IPS DF 6.9 (cell line): ENCODE measurements around the gene CMTM1.

ENCODE experiments used
- DNase-seq: peaks from one replicate; pipeline ENCODE4 v3.0.0-alpha.2; 2013; ENCODE audit warnings: low read depth, low spot score
- H3K27ac ChIP-seq: one replicate; pipeline ENCODE4 v1.5.1; 2013; ENCODE audit warnings: low read length, control low read depth
- H3K27me3 ChIP-seq: 2 replicates; pipeline ENCODE4 v1.6.1; 2013; ENCODE audit warnings: mild to moderate bottlenecking, low read length; ENCODE audit not compliant: control insufficient read depth, insufficient read depth
- H3K36me3 ChIP-seq: 2 replicates; pipeline ENCODE4 v1.6.1; 2013; ENCODE audit warnings: low read length; ENCODE audit not compliant: control insufficient read depth, insufficient read depth
- H3K4me1 ChIP-seq: 2 replicates; pipeline ENCODE4 v1.6.1; 2013; ENCODE audit warnings: low read length; ENCODE audit not compliant: control insufficient read depth, insufficient read depth
- H3K4me3 ChIP-seq: 2 replicates; pipeline ENCODE4 v1.5.1; 2013; ENCODE audit warnings: mild to moderate bottlenecking, low read length
- H3K9me3 ChIP-seq: 2 replicates; pipeline ENCODE4 v1.6.1; 2013; ENCODE audit warnings: low read length, inconsistent platforms; ENCODE audit not compliant: control insufficient read depth, insufficient read depth
- WGBS: extraction: QIAGEN DNeasy Blood & Tissue Kit; methylation state at CpG from one replicate; pipeline ENCODE4 v1.1.7; 2013; ENCODE audit warnings: mixed read lengths, missing lambda C conversion rate; ENCODE audit not compliant: insufficient read length, insufficient coverage; 5-methylcytosine and 5-hydroxymethylcytosine counted together

CMTM1 gene

DNA sequence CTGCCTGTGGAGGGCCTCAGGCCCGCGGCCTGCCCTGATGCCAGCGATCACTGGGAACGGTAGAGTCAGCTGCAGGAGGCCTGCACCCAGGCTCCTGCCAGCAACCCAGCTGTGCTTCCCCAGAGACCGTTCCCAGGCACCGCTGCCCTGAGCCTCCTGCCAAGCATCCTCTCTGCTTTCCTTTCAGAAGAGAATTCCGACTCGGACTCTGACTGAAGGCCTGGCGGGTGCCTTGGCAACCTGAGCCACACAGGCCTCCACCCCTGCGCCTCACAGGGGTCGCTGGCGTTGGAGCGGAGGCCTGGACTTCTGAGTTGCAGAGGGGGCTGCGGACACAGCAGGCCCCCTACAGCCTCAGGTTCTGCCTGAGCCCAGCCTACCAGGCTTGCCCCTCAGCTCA is 46.2 kb downstream of the CMTM1 start:
- Histone ChIP-seq H3K27me3 (no peaks in the 10 kb centered on the region), H3K4me1 (peaks cover 6% of the 10 kb centered on the region), H3K27ac (no peak overlapping the region), H3K4me3 (no peak overlapping the region), H3K36me3 (peaks cover 20% of the 10 kb centered on the region; the same call in 1 of the 2 replicates), H3K9me3 (no peaks in the 10 kb centered on the region)
- no peak for DNase-seq
- WGBS: no CpG with 5 or more reads among the region's 14 CpGs

DNA sequence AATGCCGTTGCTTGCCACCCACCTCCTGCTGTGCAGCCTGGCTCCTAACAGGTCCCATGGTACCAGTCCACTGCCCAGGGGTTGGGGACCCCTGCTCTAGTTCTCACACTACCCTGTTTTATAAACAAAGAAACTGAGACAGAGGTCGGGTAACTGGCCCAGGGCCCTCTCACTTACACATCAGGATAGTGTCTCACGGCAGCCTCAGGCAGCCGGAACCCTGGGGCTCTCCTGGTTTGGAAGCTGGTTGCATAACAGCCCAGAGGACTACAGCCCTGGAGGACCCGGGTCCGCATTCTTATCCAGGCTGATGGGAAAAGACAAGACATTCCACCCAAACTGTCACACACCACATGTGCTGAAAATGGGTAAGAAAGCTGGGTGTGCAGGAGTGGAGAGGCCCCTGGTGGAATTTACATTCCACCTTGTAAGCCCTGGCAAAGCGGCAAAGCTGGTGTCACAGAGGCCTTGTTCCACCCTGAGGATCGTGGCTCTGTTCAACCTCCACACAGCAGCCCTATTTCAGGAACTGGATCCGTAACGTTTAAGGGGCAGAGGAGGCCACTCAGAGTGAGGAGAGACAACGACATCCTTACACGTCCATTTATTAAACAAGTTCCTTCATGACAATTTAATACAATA is 48.0 kb downstream of the CMTM1 start:
- Histone ChIP-seq H3K27ac (no peak overlapping the region), H3K4me1 (peaks cover 7% of the 10 kb centered on the region), H3K27me3 (no peaks in the 10 kb centered on the region), H3K36me3 (peaks cover 17% of the 10 kb centered on the region; the same call in 1 of the 2 replicates), H3K9me3 (no peaks in the 10 kb centered on the region), H3K4me3 (no peak overlapping the region)
- WGBS: no CpG with 5 or more reads among the region's 12 CpGs
- DNase-seq: no peak

DNA sequence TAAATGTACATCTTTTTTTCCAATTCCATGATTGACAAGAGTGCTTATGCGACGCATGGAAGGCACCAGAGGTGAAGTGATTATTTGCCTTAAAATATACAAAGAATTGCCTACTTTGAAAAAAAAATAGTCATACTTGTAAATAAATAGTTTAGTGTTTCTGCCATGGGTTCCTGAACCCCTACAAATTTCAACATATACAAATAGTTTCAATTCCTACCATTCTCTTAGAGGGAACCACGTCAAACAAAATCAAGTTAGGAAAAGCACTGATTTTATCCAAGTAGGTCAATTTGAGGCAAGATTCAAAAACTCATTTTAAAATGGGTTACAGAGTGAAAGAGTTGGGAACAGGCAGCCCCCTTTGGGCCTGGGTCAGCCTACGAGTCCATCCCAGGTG is 49.9 kb downstream of the CMTM1 start:
- Histone ChIP-seq H3K9me3 (no peaks in the 10 kb centered on the region), H3K4me3 (no peak overlapping the region), H3K4me1 (peaks cover 7% of the 10 kb centered on the region), H3K36me3 (0 out of 2 replicates have a peak, but pooled peaks cover 7% of the 10 kb centered on the region), H3K27me3 (no peaks in the 10 kb centered on the region), H3K27ac (no peak overlapping the region)
- no CpG with 5 or more reads among the region's 4 CpGs for whole genome bisulfite sequencing
- DNase-seq: no peak

DNA sequence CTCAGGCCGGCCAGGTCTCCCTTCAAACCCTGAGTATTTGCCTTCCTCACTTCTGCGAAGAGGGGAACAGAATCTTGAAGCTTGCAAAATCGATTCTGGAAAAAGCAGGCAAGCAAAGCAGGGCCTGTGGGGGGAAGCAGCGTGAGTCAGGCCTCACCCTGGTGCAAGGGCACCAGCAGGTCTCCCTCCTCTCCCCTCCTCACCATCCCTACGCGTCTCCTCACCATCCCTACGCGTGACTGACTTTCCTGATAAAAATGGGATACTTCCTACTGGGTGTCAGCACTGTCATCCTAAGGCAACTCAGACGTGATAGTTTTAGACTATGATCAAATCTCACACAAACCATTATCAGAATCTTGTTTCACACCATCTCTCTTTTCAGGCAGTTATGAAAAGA is 50.4 kb downstream of the CMTM1 start:
- Histone ChIP-seq H3K27me3 (no peaks in the 10 kb centered on the region), H3K9me3 (no peaks in the 10 kb centered on the region), H3K27ac (no peak overlapping the region), H3K4me1 (peaks cover 7% of the 10 kb centered on the region), H3K36me3 (0 out of 2 replicates have a peak, but pooled peaks cover 5% of the 10 kb centered on the region), H3K4me3 (no peak overlapping the region)
- no peak for DNase-seq
- WGBS: no CpG with 5 or more reads among the region's 9 CpGs

DNA sequence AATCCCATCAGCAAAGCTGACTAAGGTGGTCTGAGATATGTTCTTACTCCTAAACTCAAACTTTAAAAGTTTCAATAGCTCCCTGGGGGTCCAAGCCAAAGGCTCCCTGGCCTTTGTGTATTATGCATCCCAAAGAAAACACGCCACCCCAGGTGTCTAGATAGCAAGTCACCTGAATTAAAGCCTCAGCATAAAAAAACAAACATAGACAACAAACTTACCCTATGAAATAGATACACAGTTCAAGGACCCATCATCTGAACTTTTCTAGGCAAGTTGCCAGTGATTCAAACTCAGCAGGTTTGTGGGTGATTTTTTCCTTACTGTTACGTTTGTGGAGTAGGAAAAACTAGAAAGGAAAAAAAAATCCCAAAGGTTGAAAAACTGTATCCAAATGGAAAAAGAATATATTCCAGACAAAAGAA is 50.8 kb downstream of the CMTM1 start:
- Histone ChIP-seq H3K9me3 (no peaks in the 10 kb centered on the region), H3K4me1 (peaks cover 7% of the 10 kb centered on the region), H3K27ac (no peak overlapping the region), H3K27me3 (no peaks in the 10 kb centered on the region), H3K4me3 (no peak overlapping the region), H3K36me3 (0 out of 2 replicates have a peak, but pooled peaks cover 5% of the 10 kb centered on the region)
- WGBS: no CpG with 5 or more reads among the region's 2 CpGs
- DNase-seq: no peak

DNA sequence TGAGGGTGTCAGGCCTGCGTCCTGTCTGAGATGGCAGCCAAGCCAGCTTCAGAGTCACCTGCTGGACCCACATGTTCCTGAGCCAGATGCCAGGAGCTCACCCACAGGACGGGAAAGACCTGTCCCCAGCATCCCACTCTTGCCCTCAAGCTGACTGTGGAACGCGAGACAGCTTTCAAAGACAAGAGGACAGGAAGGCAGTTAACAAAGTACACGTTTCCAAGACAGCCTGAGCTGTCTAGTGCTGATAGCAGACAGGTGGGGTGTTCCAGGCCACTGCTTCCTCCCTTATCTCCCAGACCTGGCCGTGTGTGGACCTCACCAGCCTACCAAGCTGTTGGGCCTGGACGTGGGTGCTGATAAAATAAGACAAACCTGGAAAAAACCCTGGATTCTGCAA is 51.5 kb downstream of the CMTM1 start:
- Histone ChIP-seq H3K36me3 (0 out of 2 replicates have a peak, but pooled peaks cover 3% of the 10 kb centered on the region), H3K4me1 (peaks cover 7% of the 10 kb centered on the region), H3K4me3 (no peak overlapping the region), H3K27me3 (no peaks in the 10 kb centered on the region), H3K9me3 (no peaks in the 10 kb centered on the region), H3K27ac (no peak overlapping the region)
- no CpG with 5 or more reads among the region's 7 CpGs for WGBS
- DNase-seq: no peak

DNA sequence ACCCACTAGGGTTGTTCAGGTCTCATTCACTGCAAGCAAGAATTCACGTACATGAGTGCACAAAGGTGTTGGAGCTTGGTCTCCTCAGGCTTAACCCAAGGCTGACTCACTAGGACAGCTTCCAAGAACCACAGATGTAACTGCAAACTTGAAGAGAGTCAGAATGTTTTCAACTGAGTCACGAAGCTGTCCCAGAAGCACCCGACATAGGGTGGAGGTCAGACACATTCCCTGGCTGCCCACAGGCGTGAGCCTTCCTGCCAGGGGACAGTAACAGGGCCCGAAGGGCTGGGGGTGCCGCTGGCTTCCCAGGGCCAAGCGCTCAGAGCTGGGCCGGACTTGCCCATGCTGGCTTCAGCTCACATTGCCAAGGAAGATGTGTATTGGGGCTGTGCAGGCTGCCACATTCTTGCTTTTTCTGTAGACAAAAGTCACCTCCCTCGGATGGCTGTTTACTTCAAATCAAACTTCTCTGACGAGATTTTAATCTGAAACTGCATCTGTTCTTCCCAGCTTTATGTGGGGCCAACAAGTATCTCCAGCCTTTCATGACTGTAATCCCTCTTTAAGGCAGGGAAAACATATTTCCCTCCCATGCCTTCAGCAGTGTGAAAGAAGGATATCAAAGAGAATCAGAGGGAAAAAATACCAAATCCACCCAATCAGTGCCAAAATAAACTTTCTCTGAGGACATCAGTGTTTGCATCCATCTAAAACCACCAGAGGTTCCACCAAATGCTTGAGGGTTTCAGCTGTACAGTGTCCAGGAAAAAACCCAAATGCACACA is 52.5 kb downstream of the CMTM1 start:
- no peaks in the 10 kb centered on the region for H3K9me3 ChIP-seq
- DNase-seq: no peak
- H3K36me3 ChIP-seq: no peaks in the 10 kb centered on the region
- no peak overlapping the region for H3K4me3 ChIP-seq
- H3K27ac ChIP-seq: no peak overlapping the region
- no peaks in the 10 kb centered on the region for H3K27me3 ChIP-seq
- no CpG with 5 or more reads among the region's 10 CpGs for WGBS
- peaks cover 7% of the 10 kb centered on the region for H3K4me1 ChIP-seq

DNA sequence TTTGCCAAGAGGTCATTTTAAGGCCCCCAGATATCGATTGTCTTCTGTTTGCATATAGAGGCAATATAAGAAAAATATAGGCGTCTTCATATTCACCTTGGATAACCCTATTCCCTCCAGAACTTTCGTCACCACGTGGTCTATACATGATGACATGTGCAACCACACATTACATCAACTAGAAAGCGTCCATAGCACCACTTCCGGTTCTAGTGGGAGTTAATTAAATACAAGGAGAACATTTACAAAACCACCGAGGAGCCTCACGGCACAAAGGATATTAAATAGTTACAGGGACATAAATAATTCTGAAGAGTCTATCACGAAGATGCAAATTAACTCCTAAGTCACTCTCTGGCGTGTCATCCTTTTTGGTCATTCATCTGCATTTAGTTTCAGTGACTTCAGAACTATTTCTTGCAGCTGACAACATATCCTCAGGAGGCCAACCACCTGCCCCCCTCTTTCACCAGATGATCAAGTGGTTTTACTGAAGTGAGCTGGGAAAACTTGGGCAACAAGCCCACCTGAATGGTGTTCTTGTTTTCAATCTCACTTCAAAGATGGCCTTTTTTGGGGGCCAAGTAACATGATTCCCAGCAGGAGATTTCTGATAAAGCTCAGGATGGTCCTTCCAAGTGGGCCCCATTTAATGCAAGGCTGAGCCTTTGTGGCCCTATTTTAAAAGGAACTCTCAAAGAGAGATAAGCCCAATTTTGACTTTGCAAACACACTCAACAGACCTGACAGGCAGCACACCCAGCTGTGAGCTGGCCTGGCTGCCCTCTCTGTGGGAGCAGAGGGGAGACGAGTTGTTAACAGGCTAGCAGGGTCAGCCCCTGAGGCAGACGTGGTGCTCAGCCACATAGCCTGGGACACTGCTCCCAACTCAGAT is 53.5 kb downstream of the CMTM1 start:
- Histone ChIP-seq H3K27me3 (no peaks in the 10 kb centered on the region), H3K9me3 (no peaks in the 10 kb centered on the region), H3K27ac (no peak overlapping the region), H3K4me1 (peaks cover 7% of the 10 kb centered on the region), H3K36me3 (no peaks in the 10 kb centered on the region), H3K4me3 (no peak overlapping the region)
- WGBS: no CpG with 5 or more reads among the region's 12 CpGs
- DNase-seq: no peak

DNA sequence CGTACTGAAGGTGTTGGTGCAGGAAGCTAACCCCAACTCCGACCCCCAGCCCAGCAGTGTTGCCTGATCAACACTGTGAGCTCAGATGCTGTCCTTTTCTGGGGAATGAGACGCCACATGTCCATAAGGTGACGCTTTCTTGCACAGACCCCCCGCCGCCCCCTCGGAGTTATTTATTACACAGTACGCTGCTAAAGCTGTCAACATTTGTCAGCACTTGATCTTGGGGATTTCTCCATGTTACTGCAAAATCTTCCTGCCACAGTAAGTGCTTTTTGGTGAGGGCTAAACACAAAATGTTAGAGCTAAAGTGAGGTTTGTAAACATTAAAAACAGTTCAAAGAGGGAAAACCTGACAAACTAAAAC is 54.2 kb downstream of the CMTM1 start:
- no peaks in the 10 kb centered on the region for H3K9me3 ChIP-seq
- DNase-seq: no peak
- no peaks in the 10 kb centered on the region for H3K27me3 ChIP-seq
- no CpG with 5 or more reads among the region's 8 CpGs for WGBS
- H3K4me3 ChIP-seq: no peak overlapping the region
- peaks cover 7% of the 10 kb centered on the region for H3K4me1 ChIP-seq
- H3K36me3 ChIP-seq: no peaks in the 10 kb centered on the region
- H3K27ac ChIP-seq: no peak overlapping the region

DNA sequence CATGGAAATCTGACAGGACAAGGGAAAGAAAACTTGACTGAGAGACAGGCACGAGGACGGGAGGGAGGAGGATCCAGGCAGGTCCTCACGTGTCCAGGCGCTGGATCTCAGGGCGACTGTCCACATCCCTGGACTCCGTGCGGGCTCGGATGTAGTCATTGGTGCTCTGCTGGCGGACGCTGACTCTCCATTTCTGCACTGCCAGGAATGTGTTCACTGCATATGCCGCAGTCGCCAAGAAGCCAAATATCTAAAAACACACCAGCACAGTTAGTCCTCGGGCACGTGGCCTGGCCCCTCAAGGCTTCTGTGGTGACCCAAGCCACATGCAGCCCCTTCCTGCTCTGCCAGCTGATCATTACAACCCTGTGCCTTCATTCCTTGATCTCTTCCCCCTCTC is 55.7 kb downstream of the CMTM1 start:
- no CpG with 5 or more reads among the region's 14 CpGs for WGBS
- Histone ChIP-seq H3K4me1 (peaks cover 3% of the 10 kb centered on the region; the same call in 1 of the 2 replicates), H3K4me3 (no peak overlapping the region), H3K36me3 (no peaks in the 10 kb centered on the region), H3K27ac (no peak overlapping the region), H3K9me3 (no peaks in the 10 kb centered on the region), H3K27me3 (no peaks in the 10 kb centered on the region)
- DNase-seq: no peak
